ENCODE results near the gene MAPK8. TPM values are rescaled to one million over a fixed set of nuclear protein-coding genes. Genes with fewer than 3 reads are reported as not detected.

MAPK8 gene
- total and polyA plus RNA-seq, 3 experiments from 2014 or later: 20.5 to 43.5 (median 38.8) TPM

GRCh38 chr10:48431871-48432270 is 125.4 kb downstream of the MAPK8 start:
- POLR2A ChIA-PET: no interaction called here
- Mint-ChIP-seq H3K4me1 (peaks cover 0 to 1% (median 0%) of the 10 kb centered on the region in 3 donors), H3K27me3 (no peaks in the 10 kb centered on the region), H3K27ac (no peak overlapping the region), H3K36me3 (peaks cover 7 to 71% (median 14%) of the 10 kb centered on the region in 3 donors), H3K4me3 (no peak overlapping the region), H3K9me3 (no peaks in the 10 kb centered on the region)
- Histone ChIP-seq H3K27me3 (ENCODE audit: insufficient read depth, low read length, poor library complexity, severe bottlenecking) (no peaks in the 10 kb centered on the region), H3K4me3 (ENCODE audit: low read length) (no peak overlapping the region), H3K27ac (ENCODE audit: low read depth, low read length) (no peak overlapping the region), H3K36me3 (ENCODE audit: insufficient read depth, low read length) (no peaks in the 10 kb centered on the region), H3K9me3 (ENCODE audit: low read length) (no peaks in the 10 kb centered on the region), H3K4me1 (ENCODE audit: insufficient read depth, low read length) (no peaks in the 10 kb centered on the region)
- no peak for DNase-seq
- CTCF ChIA-PET: no interaction called here

GRCh38 chr10:48437546-48437945 is 131.1 kb downstream of the MAPK8 start:
- no peak overlapping the region for H3K27ac Mint-ChIP-seq
- H3K36me3 ChIP-seq (ENCODE audit: insufficient read depth, low read length): no peaks in the 10 kb centered on the region
- no peaks in the 10 kb centered on the region for H3K4me1 ChIP-seq (ENCODE audit: insufficient read depth, low read length)
- peaks cover 0 to 35% (median 4%) of the 10 kb centered on the region in 3 donors for H3K36me3 Mint-ChIP-seq
- ChIA-PET POLR2A (no interaction called here), CTCF (no interaction called here)
- no peaks in the 10 kb centered on the region for H3K9me3 Mint-ChIP-seq
- H3K27ac ChIP-seq (ENCODE audit: low read depth, low read length): no peak overlapping the region
- no peaks in the 10 kb centered on the region for H3K9me3 ChIP-seq (ENCODE audit: low read length)
- H3K27me3 ChIP-seq (ENCODE audit: insufficient read depth, low read length, poor library complexity, severe bottlenecking): no peaks in the 10 kb centered on the region
- peaks cover 0 to 1% (median 0%) of the 10 kb centered on the region in 3 donors for H3K4me1 Mint-ChIP-seq
- DNase-seq: no peak
- no peak overlapping the region for H3K4me3 Mint-ChIP-seq
- H3K4me3 ChIP-seq (ENCODE audit: low read length): no peak overlapping the region
- no peaks in the 10 kb centered on the region for H3K27me3 Mint-ChIP-seq

GRCh38 chr10:48439031-48439430 is 132.6 kb downstream of the MAPK8 start:
- POLR2A ChIA-PET: no interaction called here
- DNase-seq: no peak
- Mint-ChIP-seq H3K4me1 (no peaks in the 10 kb centered on the region), H3K27me3 (no peaks in the 10 kb centered on the region), H3K36me3 (peaks cover 0 to 25% (median 4%) of the 10 kb centered on the region in 3 donors), H3K9me3 (no peaks in the 10 kb centered on the region), H3K27ac (no peak overlapping the region), H3K4me3 (no peak overlapping the region)
- H3K36me3 ChIP-seq (ENCODE audit: insufficient read depth, low read length): no peaks in the 10 kb centered on the region
- no peaks in the 10 kb centered on the region for H3K9me3 ChIP-seq (ENCODE audit: low read length)
- H3K4me1 ChIP-seq (ENCODE audit: insufficient read depth, low read length): no peaks in the 10 kb centered on the region
- no peak overlapping the region for H3K4me3 ChIP-seq (ENCODE audit: low read length)
- CTCF ChIA-PET: no interaction called here
- no peaks in the 10 kb centered on the region for H3K27me3 ChIP-seq (ENCODE audit: insufficient read depth, low read length, poor library complexity, severe bottlenecking)
- no peak overlapping the region for H3K27ac ChIP-seq (ENCODE audit: low read depth, low read length)

- no peak overlapping the region for H3K27ac Mint-ChIP-seq
- DNase-seq: no peak
- POLR2A ChIA-PET: no interaction called here
- Histone ChIP-seq H3K4me3 (ENCODE audit: low read length) (no peak overlapping the region), H3K27ac (ENCODE audit: low read depth, low read length) (no peak overlapping the region), H3K9me3 (ENCODE audit: low read length) (no peaks in the 10 kb centered on the region), H3K4me1 (ENCODE audit: insufficient read depth, low read length) (no peaks in the 10 kb centered on the region), H3K27me3 (ENCODE audit: insufficient read depth, low read length, poor library complexity, severe bottlenecking) (no peaks in the 10 kb centered on the region), H3K36me3 (ENCODE audit: insufficient read depth, low read length) (no peaks in the 10 kb centered on the region)
- H3K4me3 Mint-ChIP-seq: no peak overlapping the region
- CTCF ChIA-PET: no interaction called here
- H3K9me3 Mint-ChIP-seq: no peaks in the 10 kb centered on the region
- H3K4me1 Mint-ChIP-seq: no peaks in the 10 kb centered on the region
- no peaks in the 10 kb centered on the region for H3K27me3 Mint-ChIP-seq
- H3K36me3 Mint-ChIP-seq: peaks cover 0 to 19% (median 2%) of the 10 kb centered on the region in 3 donors
These were observed 133.1 kb downstream of the MAPK8 start for GRCh38 chr10:48439581-48440041.

- no peaks in the 10 kb centered on the region for H3K36me3 ChIP-seq (ENCODE audit: insufficient read depth, low read length)
- no peaks in the 10 kb centered on the region for H3K27me3 ChIP-seq (ENCODE audit: insufficient read depth, low read length, poor library complexity, severe bottlenecking)
- H3K9me3 ChIP-seq (ENCODE audit: low read length): no peaks in the 10 kb centered on the region
- no peak for DNase-seq
- H3K4me1 ChIP-seq (ENCODE audit: insufficient read depth, low read length): no peaks in the 10 kb centered on the region
- ChIA-PET CTCF (no interaction called here), POLR2A (no interaction called here)
- Mint-ChIP-seq H3K27ac (no peak overlapping the region), H3K4me3 (no peak overlapping the region), H3K4me1 (no peaks in the 10 kb centered on the region), H3K27me3 (no peaks in the 10 kb centered on the region), H3K36me3 (peaks cover 0 to 14% (median 2%) of the 10 kb centered on the region in 3 donors), H3K9me3 (no peaks in the 10 kb centered on the region)
- no peak overlapping the region for H3K4me3 ChIP-seq (ENCODE audit: low read length)
- H3K27ac ChIP-seq (ENCODE audit: low read depth, low read length): no peak overlapping the region
These were observed 134.3 kb downstream of the MAPK8 start for GRCh38 chr10:48440771-48441170.

- Mint-ChIP-seq H3K27me3 (peaks cover 0 to 4% of the 10 kb centered on the region in 2 donors), H3K9me3 (no peaks in the 10 kb centered on the region), H3K4me1 (no peaks in the 10 kb centered on the region), H3K27ac (peak overlapping the region in 2 of 8 donors; percentile 39 to 81), H3K4me3 (no peak overlapping the region), H3K36me3 (peaks cover 0 to 6% (median 2%) of the 10 kb centered on the region in 3 donors)
- H3K27ac ChIP-seq (ENCODE audit: low read depth, low read length): no peak overlapping the region
- no peak overlapping the region for H3K4me3 ChIP-seq (ENCODE audit: low read length)
- no peaks in the 10 kb centered on the region for H3K27me3 ChIP-seq (ENCODE audit: insufficient read depth, low read length, poor library complexity, severe bottlenecking)
- ChIA-PET POLR2A (no interaction called here), CTCF (no interaction called here)
- no peaks in the 10 kb centered on the region for H3K4me1 ChIP-seq (ENCODE audit: insufficient read depth, low read length)
- no peak for DNase-seq
- H3K36me3 ChIP-seq (ENCODE audit: insufficient read depth, low read length): no peaks in the 10 kb centered on the region
- no peaks in the 10 kb centered on the region for H3K9me3 ChIP-seq (ENCODE audit: low read length)
These were observed 135.8 kb downstream of the MAPK8 start for GRCh38 chr10:48442090-48442808.

GRCh38 chr10:48442809-48443177 is 136.3 kb downstream of the MAPK8 start:
- no peaks in the 10 kb centered on the region for H3K9me3 ChIP-seq (ENCODE audit: low read length)
- DNase-seq: no peak
- Mint-ChIP-seq H3K27me3 (peaks cover 4% of the 10 kb centered on the region in 2 donors), H3K4me1 (no peaks in the 10 kb centered on the region), H3K27ac (no peak overlapping the region), H3K36me3 (peaks cover 0 to 2% (median under 1%) of the 10 kb centered on the region in 3 donors), H3K9me3 (no peaks in the 10 kb centered on the region), H3K4me3 (no peak overlapping the region)
- POLR2A ChIA-PET: no interaction called here
- no peaks in the 10 kb centered on the region for H3K4me1 ChIP-seq (ENCODE audit: insufficient read depth, low read length)
- no peak overlapping the region for H3K27ac ChIP-seq (ENCODE audit: low read depth, low read length)
- CTCF ChIA-PET: no interaction called here
- H3K27me3 ChIP-seq (ENCODE audit: insufficient read depth, low read length, poor library complexity, severe bottlenecking): no peaks in the 10 kb centered on the region
- no peaks in the 10 kb centered on the region for H3K36me3 ChIP-seq (ENCODE audit: insufficient read depth, low read length)
- no peak overlapping the region for H3K4me3 ChIP-seq (ENCODE audit: low read length)

- no peak overlapping the region for H3K27ac Mint-ChIP-seq
- no peak for DNase-seq
- H3K27me3 ChIP-seq (ENCODE audit: insufficient read depth, low read length, poor library complexity, severe bottlenecking): no peaks in the 10 kb centered on the region
- no peaks in the 10 kb centered on the region for H3K36me3 Mint-ChIP-seq
- H3K4me3 Mint-ChIP-seq: no peak overlapping the region
- no peaks in the 10 kb centered on the region for H3K36me3 ChIP-seq (ENCODE audit: insufficient read depth, low read length)
- H3K4me1 Mint-ChIP-seq: no peaks in the 10 kb centered on the region
- no peak overlapping the region for H3K4me3 ChIP-seq (ENCODE audit: low read length)
- ChIA-PET POLR2A (no interaction called here), CTCF (interaction anchor here (1.7 kb wide), 1 partner anchor 10 kb away, joined by 4 read pairs; no protein-coding TSS in a partner anchor)
- no peaks in the 10 kb centered on the region for H3K9me3 ChIP-seq (ENCODE audit: low read length)
- H3K27ac ChIP-seq (ENCODE audit: low read depth, low read length): no peak overlapping the region
- no peaks in the 10 kb centered on the region for H3K4me1 ChIP-seq (ENCODE audit: insufficient read depth, low read length)
- H3K9me3 Mint-ChIP-seq: no peaks in the 10 kb centered on the region
- H3K27me3 Mint-ChIP-seq: peaks cover 8 to 13% of the 10 kb centered on the region in 2 donors
These were observed 137.8 kb downstream of the MAPK8 start for GRCh38 chr10:48444266-48444665.
